ENCODE measurements around the gene MICU1. TPM values are rescaled to one million over a fixed set of nuclear protein-coding genes. Genes with fewer than 3 reads are reported as not detected.
A peak's percentile ranks its signal among the peaks of the same experiment; 100 is the strongest.

The MICU1 gene
- total RNA-seq, 2 donors from 2014 or later: 42.8 to 49.6 TPM

- H3K27ac Mint-ChIP-seq: no peak overlapping the region
- no peaks in the 10 kb centered on the region for H3K9me3 Mint-ChIP-seq
- no peak for DNase-seq (ENCODE audit: low spot score in 2 of 2)
- H3K36me3 Mint-ChIP-seq: no peaks in the 10 kb centered on the region
- no peak for ATAC-seq
Observed at GRCh38 chr10:72642318-72642717, 16.4 kb upstream of the MICU1 start.

GRCh38 chr10:72639441-72639873 is 13.6 kb upstream of the MICU1 start:
- Mint-ChIP-seq H3K27ac (no peak overlapping the region), H3K9me3 (no peaks in the 10 kb centered on the region), H3K36me3 (no peaks in the 10 kb centered on the region)
- DNase-seq (ENCODE audit: low spot score in 2 of 2) (no peak), ATAC-seq (no peak)

- H3K9me3 Mint-ChIP-seq: no peaks in the 10 kb centered on the region
- ATAC-seq: no peak
- DNase-seq (ENCODE audit: low spot score in 2 of 2): no peak
- no peaks in the 10 kb centered on the region for H3K36me3 Mint-ChIP-seq
- no peak overlapping the region for H3K27ac Mint-ChIP-seq
Observed at GRCh38 chr10:72638586-72639440, 12.9 kb upstream of the MICU1 start.

- DNase-seq (ENCODE audit: low spot score in 2 of 2): peak in 1 of 2 donors; percentile 46
- H3K9me3 Mint-ChIP-seq: no peaks in the 10 kb centered on the region
- peak; percentile 77 to 100 for ATAC-seq
- no peaks in the 10 kb centered on the region for H3K36me3 Mint-ChIP-seq
- H3K27ac Mint-ChIP-seq: peak overlapping the region in 1 of 2 donors; percentile 6
Observed at GRCh38 chr10:72637398-72637857, 11.5 kb upstream of the MICU1 start.

- Mint-ChIP-seq H3K27ac (no peak overlapping the region), H3K9me3 (no peaks in the 10 kb centered on the region), H3K36me3 (peaks cover 10% of the 10 kb centered on the region in 2 donors)
- ATAC-seq (no peak), DNase-seq (ENCODE audit: low spot score in 2 of 2) (no peak)
Observed at GRCh38 chr10:72630144-72630543, 4.3 kb upstream of the MICU1 start.

DNA sequence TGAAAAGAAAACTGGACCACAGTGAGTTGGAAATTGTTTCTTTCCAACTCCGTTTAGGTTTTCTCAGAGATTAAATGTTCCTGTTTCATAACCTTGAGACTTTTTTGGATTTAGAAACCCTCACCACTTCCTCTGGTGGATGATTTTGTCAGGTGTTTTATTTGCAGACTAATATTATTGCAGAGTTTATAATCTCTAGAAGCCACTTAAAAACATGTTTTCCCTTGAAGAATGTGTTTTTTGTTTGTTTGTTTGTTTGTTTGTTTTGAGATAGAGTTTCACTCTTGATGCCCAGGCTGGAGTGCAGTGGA is 520 bp upstream of the MICU1 start:
- H3K27ac Mint-ChIP-seq: peak overlapping the region; percentile 90 to 98
- ATAC-seq (no peak), DNase-seq (ENCODE audit: low spot score in 2 of 2) (no peak)
- H3K36me3 Mint-ChIP-seq: peaks cover 10 to 12% of the 10 kb centered on the region in 2 donors
- no peaks in the 10 kb centered on the region for H3K9me3 Mint-ChIP-seq

GRCh38 chr10:72625276-72625607 is 637 bp downstream of the MICU1 start:
- H3K9me3 Mint-ChIP-seq: no peaks in the 10 kb centered on the region
- H3K27ac Mint-ChIP-seq: peak overlapping the region; percentile 90 to 98
- DNase-seq (ENCODE audit: low spot score in 2 of 2) (no peak), ATAC-seq (no peak)
- H3K36me3 Mint-ChIP-seq: peaks cover 10 to 12% of the 10 kb centered on the region in 2 donors

DNA sequence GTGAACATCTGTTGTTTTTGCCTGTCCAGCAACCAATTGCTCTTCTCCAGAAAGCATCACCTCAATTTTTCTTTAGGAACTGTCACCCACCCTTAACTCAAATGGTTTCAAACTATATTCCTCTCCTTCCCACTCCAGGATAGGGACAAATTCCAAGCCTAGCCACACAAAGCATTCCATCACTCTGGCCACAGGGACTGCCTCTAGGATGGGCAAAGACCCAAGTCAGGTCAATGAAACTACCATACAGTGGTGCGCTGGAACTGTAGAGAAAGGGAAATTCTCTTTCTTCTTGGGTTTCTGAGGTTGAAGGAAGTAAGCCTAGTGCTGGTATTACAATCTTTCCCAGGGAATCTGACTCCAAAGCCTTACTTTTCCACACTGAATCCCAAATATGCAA is 3.6 kb downstream of the MICU1 start:
- Mint-ChIP-seq H3K27ac (no peak overlapping the region), H3K9me3 (no peaks in the 10 kb centered on the region), H3K36me3 (peaks cover 10 to 12% of the 10 kb centered on the region in 2 donors)
- ATAC-seq: no peak
- DNase-seq (ENCODE audit: low spot score in 2 of 2): no peak

DNA sequence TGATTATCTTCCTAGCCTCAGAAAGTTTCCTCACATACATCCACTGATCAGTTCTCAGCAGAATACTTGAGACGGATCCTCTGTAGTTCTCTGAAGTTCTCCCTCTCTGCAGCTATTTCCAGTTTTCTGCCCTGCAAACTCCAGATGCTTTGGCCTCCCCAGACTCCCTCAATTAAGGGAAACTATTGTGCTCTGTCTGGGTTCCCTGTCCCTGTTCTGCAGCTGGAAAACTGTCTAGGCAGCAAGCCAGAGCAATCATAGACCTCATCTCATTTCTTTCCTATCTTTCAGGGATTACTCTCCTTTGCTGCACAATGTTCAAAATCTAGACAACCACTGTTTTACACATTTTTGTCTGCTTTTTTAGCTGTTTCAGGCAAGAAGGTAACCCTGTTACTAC is 9.2 kb downstream of the MICU1 start:
- no peak for DNase-seq (ENCODE audit: low spot score in 2 of 2)
- H3K9me3 Mint-ChIP-seq: peaks cover 6 to 11% of the 10 kb centered on the region in 2 donors
- ATAC-seq: no peak
- peaks cover 7 to 21% of the 10 kb centered on the region in 2 donors for H3K36me3 Mint-ChIP-seq
- peak overlapping the region in 1 of 2 donors; percentile 17 for H3K27ac Mint-ChIP-seq

- DNase-seq (ENCODE audit: low spot score in 2 of 2) (no peak), ATAC-seq (peak in 1 of 2 donors; percentile 46)
- Mint-ChIP-seq H3K9me3 (peaks cover 6 to 11% of the 10 kb centered on the region in 2 donors), H3K36me3 (peaks cover 7 to 21% of the 10 kb centered on the region in 2 donors), H3K27ac (peak overlapping the region; percentile 14 to 72)
Observed at GRCh38 chr10:72615970-72616369, 9.9 kb downstream of the MICU1 start.

- Mint-ChIP-seq H3K36me3 (peaks cover 7 to 34% of the 10 kb centered on the region in 2 donors), H3K9me3 (peaks cover 6 to 11% of the 10 kb centered on the region in 2 donors)
Observed at GRCh38 chr10:72612203-72612826, 13.6 kb downstream of the MICU1 start.

DNA sequence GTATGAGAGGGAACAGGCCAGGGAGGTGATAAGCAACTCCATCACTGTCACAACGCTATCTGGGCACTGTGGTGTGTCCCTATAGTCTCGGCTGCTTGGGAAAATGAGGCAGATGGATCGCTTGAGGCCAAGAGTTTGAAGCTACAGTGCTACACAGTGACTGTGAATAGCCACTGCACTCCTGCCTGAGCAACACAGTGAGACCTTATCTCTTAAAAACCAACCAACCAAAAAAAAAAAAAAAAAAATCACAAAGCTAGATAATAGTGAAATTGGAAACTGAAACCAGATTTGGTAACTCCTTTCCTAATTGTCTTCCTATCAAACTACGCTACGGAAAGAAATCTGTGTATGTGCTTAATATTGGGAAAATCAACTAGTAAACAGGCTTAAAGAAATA is 14.1 kb downstream of the MICU1 start:
- no peak for ATAC-seq
- H3K27ac Mint-ChIP-seq: no peak overlapping the region
- peaks cover 4 to 9% of the 10 kb centered on the region in 2 donors for H3K9me3 Mint-ChIP-seq
- peaks cover 4 to 29% of the 10 kb centered on the region in 2 donors for H3K36me3 Mint-ChIP-seq
- DNase-seq (ENCODE audit: low spot score in 2 of 2): no peak

More at GRCh38 chr10:72612203-72612826, 13.6 kb downstream of the MICU1 start:
- no peak overlapping the region for H3K27ac Mint-ChIP-seq
- no peak for DNase-seq (ENCODE audit: low spot score in 2 of 2)
- no peak for ATAC-seq

DNA sequence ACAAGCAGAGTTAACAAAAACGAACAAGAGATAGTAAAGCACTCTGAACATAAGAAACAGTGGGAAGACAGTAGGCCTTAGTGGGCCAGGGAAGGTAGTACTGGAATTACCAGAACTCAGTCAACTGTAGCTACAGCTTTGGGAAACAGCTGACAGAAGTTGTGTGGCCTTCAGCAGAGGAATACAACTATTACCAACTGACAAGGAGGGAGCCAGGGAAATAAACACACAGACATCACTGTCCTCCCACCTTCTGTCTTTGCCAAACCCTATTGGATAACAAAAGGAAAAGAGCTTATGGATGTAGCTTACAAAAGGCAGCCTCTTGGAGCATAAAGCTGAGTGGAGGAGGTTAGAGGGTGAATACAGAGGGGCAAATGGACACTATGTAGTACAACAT is 15.4 kb downstream of the MICU1 start:
- ATAC-seq (no peak), DNase-seq (ENCODE audit: low spot score in 2 of 2) (no peak)
- Mint-ChIP-seq H3K36me3 (peaks cover 0 to 17% of the 10 kb centered on the region in 2 donors), H3K9me3 (no peaks in the 10 kb centered on the region), H3K27ac (no peak overlapping the region)

DNA sequence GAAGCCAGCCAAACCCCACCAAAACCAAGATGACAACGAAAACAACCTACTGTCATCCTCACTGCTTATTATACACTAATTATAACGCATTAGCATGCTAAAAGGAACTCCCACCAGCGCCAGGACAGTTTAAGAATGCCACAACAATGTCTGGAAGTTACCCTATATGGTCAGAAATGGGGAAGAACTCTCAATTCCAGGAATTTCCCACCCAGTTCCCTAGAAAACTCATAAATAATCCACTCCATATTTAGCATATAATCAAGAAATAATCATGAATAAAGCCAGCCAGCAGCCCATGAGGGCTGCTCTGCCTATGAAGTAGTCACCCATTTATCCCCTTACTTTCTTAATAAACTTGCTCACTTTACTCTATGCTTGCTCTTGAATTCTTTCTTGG is 20.8 kb downstream of the MICU1 start:
- Mint-ChIP-seq H3K27ac (no peak overlapping the region), H3K36me3 (peaks cover 0 to 9% of the 10 kb centered on the region in 2 donors), H3K9me3 (no peaks in the 10 kb centered on the region)
- ATAC-seq: no peak
- no peak for DNase-seq (ENCODE audit: low spot score in 2 of 2)

DNA sequence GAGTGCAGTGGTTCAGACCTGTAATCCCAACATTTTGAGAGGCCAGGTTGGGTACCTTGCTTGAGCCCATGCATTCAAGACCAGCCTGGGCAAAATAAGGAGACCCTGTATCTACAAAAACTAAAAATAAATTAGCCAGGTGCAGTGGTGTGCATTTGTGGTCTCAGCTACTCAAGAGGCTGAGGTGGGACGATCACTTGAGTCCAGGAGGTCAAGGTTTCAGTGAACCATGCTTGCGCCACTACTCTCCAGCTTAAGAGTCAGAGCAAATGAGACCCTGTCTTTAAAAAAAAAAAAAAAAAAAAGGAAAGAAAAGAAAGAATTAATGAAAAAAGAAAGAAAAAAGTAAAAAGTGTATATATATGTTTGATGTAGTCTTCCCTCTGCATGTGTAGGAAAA is 24.7 kb downstream of the MICU1 start:
- no peak overlapping the region for H3K27ac Mint-ChIP-seq
- no peaks in the 10 kb centered on the region for H3K9me3 Mint-ChIP-seq

GRCh38 chr10:72598769-72599701 is 26.8 kb downstream of the MICU1 start:
- H3K27ac Mint-ChIP-seq: no peak overlapping the region
- no peaks in the 10 kb centered on the region for H3K9me3 Mint-ChIP-seq
- ATAC-seq (no peak), DNase-seq (ENCODE audit: low spot score in 2 of 2) (no peak)
- H3K36me3 Mint-ChIP-seq: no peaks in the 10 kb centered on the region

More for the DNA sequence above, 24.7 kb downstream of the MICU1 start:
- DNase-seq (ENCODE audit: low spot score in 2 of 2) (no peak), ATAC-seq (no peak)
- H3K36me3 Mint-ChIP-seq: no peaks in the 10 kb centered on the region

DNA sequence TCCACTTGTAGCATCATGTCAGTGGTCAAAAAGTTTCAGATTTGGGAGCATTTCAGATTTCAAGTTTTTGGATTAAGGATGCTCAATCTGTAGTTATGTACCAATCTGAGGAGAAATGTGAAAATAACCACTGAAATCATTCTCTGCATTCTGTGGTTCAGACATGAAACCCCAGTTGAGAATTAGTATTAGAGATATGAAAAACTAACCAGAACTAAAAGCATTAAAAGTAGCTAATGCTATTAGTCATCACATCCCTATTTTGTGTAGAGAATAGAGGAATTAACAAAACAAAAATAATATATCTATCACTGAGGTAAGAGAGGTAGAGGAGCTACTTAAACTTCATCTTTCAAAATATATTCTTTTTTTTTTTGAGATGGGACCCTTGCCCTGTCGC is 28.0 kb downstream of the MICU1 start:
- H3K27ac Mint-ChIP-seq: no peak overlapping the region
- ATAC-seq (no peak), DNase-seq (ENCODE audit: low spot score in 2 of 2) (no peak)
- H3K9me3 Mint-ChIP-seq: no peaks in the 10 kb centered on the region
- H3K36me3 Mint-ChIP-seq: peaks cover 0 to 8% of the 10 kb centered on the region in 2 donors
